HL-60 (cell line): ENCODE data around the gene MRPS35.

Source experiments
- CTCF ChIP-seq: IDR thresholded peaks from one replicate; pipeline ENCODE4 v1.5.1; 2011; ENCODE audit warnings: low read length, control low read depth, inconsistent platforms; ENCODE audit not compliant: insufficient read depth
- GABPA ChIP-seq: IDR thresholded peaks from 2 replicates; pipeline ENCODE4 v1.6.1; 2012; ENCODE audit warnings: low read depth
- POLR2AphosphoS5 ChIP-seq: IDR thresholded peaks from 2 replicates; pipeline ENCODE4 v1.6.1; 2012; ENCODE audit warnings: low read depth
- REST ChIP-seq: IDR thresholded peaks from 2 replicates; pipeline ENCODE4 v1.6.1; 2012; ENCODE audit warnings: low read depth; ENCODE audit not compliant: insufficient replicate concordance
- SPI1 ChIP-seq: IDR thresholded peaks from 2 replicates; pipeline ENCODE4 v1.6.1; 2012; ENCODE audit warnings: low read depth, mild to moderate bottlenecking, borderline replicate concordance

- TF ChIP-seq REST (no peak), CTCF (no peak), POLR2AphosphoS5 (no peak), GABPA (no peak), SPI1 (no peak)
Measured at GRCh38 chr12:27766587-27766986, 56.0 kb downstream of the MRPS35 start.
